Measurements from ENCODE around the gene SMLR1. TPM values are rescaled to one million over a fixed set of nuclear protein-coding genes. Genes with fewer than 3 reads are reported as not detected.

SMLR1 gene
- total RNA-seq, 2 donors from 2014 or later: 0.40 to 0.42 TPM

DNA sequence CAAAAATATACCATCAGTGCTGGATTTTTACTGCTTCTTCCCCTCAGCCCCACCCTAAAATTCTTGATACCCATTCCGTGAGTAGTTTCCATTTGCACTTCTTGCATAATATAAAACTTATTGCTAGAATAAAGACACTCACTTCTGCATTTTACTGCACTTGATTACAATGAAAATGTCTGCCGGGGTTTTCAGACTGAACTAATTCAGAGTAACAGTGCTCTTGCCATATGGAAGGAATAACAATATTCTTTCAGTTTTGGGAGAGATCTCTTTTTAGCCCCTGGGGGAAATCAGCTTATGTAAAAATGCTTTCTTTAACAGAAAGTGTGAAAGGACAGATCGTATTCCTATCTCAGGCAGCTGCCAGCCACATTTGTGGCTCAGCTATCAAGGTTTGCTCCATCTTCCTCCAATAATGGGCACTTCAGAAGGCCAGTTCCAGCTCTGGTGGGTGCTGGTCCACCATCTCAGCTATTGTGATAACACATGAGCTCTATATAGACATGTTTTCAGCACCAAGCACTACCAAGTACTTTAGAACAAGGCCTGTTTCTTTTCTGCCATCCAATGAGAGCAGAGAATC, 8.9 kb downstream of the SMLR1 start:
- Histone ChIP-seq H3K4me3 (ENCODE audit: low read length) (no peak overlapping the region), H3K9me3 (ENCODE audit: control insufficient read depth, low read length) (no peaks in the 10 kb centered on the region), H3K36me3 (ENCODE audit: control insufficient read depth, insufficient read depth, low read length) (peaks cover 23% of the 10 kb centered on the region), H3K27me3 (ENCODE audit: control insufficient read depth, insufficient read depth, low read length, poor library complexity, severe bottlenecking) (no peaks in the 10 kb centered on the region), H3K4me1 (ENCODE audit: control insufficient read depth, insufficient read depth, low read length) (no peaks in the 10 kb centered on the region), H3K9ac (ENCODE audit: extremely low read depth, low read length, poor library complexity, severe bottlenecking) (no peak overlapping the region), H3K27ac (ENCODE audit: low read depth, low read length) (no peak overlapping the region)
- Mint-ChIP-seq H3K36me3 (ENCODE audit: low read depth) (peaks cover 9% of the 10 kb centered on the region), H3K27me3 (ENCODE audit: insufficient read depth) (no peaks in the 10 kb centered on the region), H3K9me3 (no peaks in the 10 kb centered on the region), H3K4me1 (peaks cover 5% of the 10 kb centered on the region), H3K4me3 (no peak overlapping the region), H3K27ac (no peak overlapping the region)
- WGBS, 2 experiments (ENCODE audit: insufficient coverage in 1 of 2, insufficient read length in 1 of 2): 91 to 97% methylated on average over 3 of the region's 3 CpGs
- no peak for DNase-seq
- TF ChIP-seq, protein P1, sequence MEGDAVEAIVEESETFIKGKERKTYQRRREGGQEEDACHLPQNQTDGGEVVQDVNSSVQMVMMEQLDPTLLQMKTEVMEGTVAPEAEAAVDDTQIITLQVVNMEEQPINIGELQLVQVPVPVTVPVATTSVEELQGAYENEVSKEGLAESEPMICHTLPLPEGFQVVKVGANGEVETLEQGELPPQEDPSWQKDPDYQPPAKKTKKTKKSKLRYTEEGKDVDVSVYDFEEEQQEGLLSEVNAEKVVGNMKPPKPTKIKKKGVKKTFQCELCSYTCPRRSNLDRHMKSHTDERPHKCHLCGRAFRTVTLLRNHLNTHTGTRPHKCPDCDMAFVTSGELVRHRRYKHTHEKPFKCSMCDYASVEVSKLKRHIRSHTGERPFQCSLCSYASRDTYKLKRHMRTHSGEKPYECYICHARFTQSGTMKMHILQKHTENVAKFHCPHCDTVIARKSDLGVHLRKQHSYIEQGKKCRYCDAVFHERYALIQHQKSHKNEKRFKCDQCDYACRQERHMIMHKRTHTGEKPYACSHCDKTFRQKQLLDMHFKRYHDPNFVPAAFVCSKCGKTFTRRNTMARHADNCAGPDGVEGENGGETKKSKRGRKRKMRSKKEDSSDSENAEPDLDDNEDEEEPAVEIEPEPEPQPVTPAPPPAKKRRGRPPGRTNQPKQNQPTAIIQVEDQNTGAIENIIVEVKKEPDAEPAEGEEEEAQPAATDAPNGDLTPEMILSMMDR (conservative IDR thresholded peaks at IDR 0.05): no peak

DNA sequence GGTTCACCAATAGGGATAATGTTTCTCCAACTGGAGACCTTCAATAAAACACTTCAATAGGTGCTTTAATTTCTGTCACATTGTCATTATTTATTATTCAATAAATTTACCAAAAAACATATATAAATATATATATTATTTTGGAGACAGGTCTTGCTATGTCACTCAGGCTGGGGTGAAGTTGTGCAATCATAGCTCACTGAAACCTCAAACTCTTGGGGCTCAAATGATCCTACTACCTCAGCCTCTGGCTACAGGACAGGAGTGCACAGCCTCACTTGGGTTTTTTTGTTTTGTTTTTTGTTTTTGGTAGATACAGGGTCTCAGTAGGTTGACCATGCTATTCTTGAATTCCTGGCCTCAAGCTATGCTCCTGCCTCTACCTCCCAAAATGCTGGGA, 9.9 kb downstream of the SMLR1 start:
- Histone ChIP-seq H3K4me3 (ENCODE audit: low read length) (no peak overlapping the region), H3K27ac (ENCODE audit: low read depth, low read length) (no peak overlapping the region), H3K9me3 (ENCODE audit: control insufficient read depth, low read length) (no peaks in the 10 kb centered on the region), H3K9ac (ENCODE audit: extremely low read depth, low read length, poor library complexity, severe bottlenecking) (no peak overlapping the region), H3K36me3 (ENCODE audit: control insufficient read depth, insufficient read depth, low read length) (peaks cover 23% of the 10 kb centered on the region), H3K27me3 (ENCODE audit: control insufficient read depth, insufficient read depth, low read length, poor library complexity, severe bottlenecking) (no peaks in the 10 kb centered on the region), H3K4me1 (ENCODE audit: control insufficient read depth, insufficient read depth, low read length) (no peaks in the 10 kb centered on the region)
- TF ChIP-seq, protein P1 (conservative IDR thresholded peaks at IDR 0.05): no peak
- H3K9me3 Mint-ChIP-seq: no peaks in the 10 kb centered on the region
- H3K4me3 Mint-ChIP-seq: no peak overlapping the region
- H3K36me3 Mint-ChIP-seq (ENCODE audit: low read depth): peaks cover 14% of the 10 kb centered on the region
- H3K4me1 Mint-ChIP-seq: peaks cover 5% of the 10 kb centered on the region
- no peak overlapping the region for H3K27ac Mint-ChIP-seq
- DNase-seq: no peak
- H3K27me3 Mint-ChIP-seq (ENCODE audit: insufficient read depth): no peaks in the 10 kb centered on the region

DNA sequence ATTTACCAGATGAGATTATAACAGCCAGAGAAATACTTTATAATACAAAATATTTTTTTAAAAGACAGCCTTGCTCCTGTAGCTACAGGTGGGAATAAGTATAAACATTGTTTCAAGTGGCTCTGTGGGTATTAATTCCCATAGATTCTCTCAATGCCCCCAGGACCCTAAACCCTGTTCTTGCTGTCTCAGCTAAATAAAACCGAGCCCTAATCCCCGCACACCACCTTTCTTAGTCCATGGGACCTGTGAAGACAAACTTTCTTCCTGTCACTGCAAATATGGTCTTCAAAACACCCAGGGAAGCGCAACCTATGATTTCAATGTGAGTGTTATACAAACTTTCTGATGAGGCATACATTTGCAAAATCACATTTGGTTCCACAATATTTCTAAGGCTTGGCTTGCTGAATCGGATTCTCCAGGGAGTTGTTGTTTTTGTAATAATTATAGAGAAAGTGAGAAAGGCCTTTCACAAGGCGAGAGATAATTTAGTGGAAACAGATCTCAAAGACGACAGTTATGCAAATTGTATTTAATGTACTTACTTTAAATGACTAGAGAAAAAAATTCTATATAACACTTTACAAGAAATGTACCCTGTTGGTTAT, 11.1 kb downstream of the SMLR1 start:
- Histone ChIP-seq H3K9ac (ENCODE audit: extremely low read depth, low read length, poor library complexity, severe bottlenecking) (no peak overlapping the region), H3K9me3 (ENCODE audit: control insufficient read depth, low read length) (no peaks in the 10 kb centered on the region), H3K36me3 (ENCODE audit: control insufficient read depth, insufficient read depth, low read length) (peaks cover 27% of the 10 kb centered on the region), H3K4me1 (ENCODE audit: control insufficient read depth, insufficient read depth, low read length) (no peaks in the 10 kb centered on the region), H3K27ac (ENCODE audit: low read depth, low read length) (no peak overlapping the region), H3K4me3 (ENCODE audit: low read length) (no peak overlapping the region), H3K27me3 (ENCODE audit: control insufficient read depth, insufficient read depth, low read length, poor library complexity, severe bottlenecking) (no peaks in the 10 kb centered on the region)
- WGBS, 2 experiments (ENCODE audit: insufficient coverage in 1 of 2, insufficient read length in 1 of 2): 88 to 100% methylated on average over 1 to 5 of the region's 6 CpGs
- Mint-ChIP-seq H3K4me1 (peaks cover 5% of the 10 kb centered on the region), H3K4me3 (no peak overlapping the region), H3K36me3 (ENCODE audit: low read depth) (peaks cover 14% of the 10 kb centered on the region), H3K27me3 (ENCODE audit: insufficient read depth) (no peaks in the 10 kb centered on the region), H3K27ac (no peak overlapping the region), H3K9me3 (no peaks in the 10 kb centered on the region)
- TF ChIP-seq, protein P1 (conservative IDR thresholded peaks at IDR 0.05): no peak
- DNase-seq: no peak
